HCT116 (cell line): ENCODE measurements around the gene SLC12A8.

Experiments
- ATF3 ChIP-seq: IDR thresholded peaks from 2 replicates; pipeline ENCODE4 v1.6.1; 2012
- CTCF ChIP-seq, 3 experiments: fragments of 200-600 bp in 1 of 3; sonication (generic) in 1 of 3; IDR thresholded peaks in 2 of 3; conservative IDR thresholded peaks in 1 of 3; 2 replicates each; pipeline ENCODE4 v1.5.1; 2012 to 2017; ENCODE audit warnings: low read depth in 2 of 3, low read length in 2 of 3, antibody characterized with exemption in 1 of 3, borderline replicate concordance in 1 of 3, control low read depth in 1 of 3, mild to moderate bottlenecking in 1 of 3, mixed read lengths in 1 of 3, mixed run types in 1 of 3, moderate library complexity in 1 of 3; ENCODE audit not compliant: insufficient read depth in 1 of 3
- EGR1 ChIP-seq: IDR thresholded peaks from 2 replicates; pipeline ENCODE4 v1.6.1; 2012; ENCODE audit warnings: low read depth
- POLR2AphosphoS5 ChIP-seq: IDR thresholded peaks from 2 replicates; pipeline ENCODE4 v1.6.1; 2011; ENCODE audit warnings: mild to moderate bottlenecking, low read depth, low read length, moderate library complexity
- ZBTB33 ChIP-seq: IDR thresholded peaks from 2 replicates; pipeline ENCODE4 v1.6.1; 2011; ENCODE audit warnings: mild to moderate bottlenecking, low read length, moderate library complexity; ENCODE audit not compliant: insufficient replicate concordance; ENCODE audit errors: extremely low read depth

GRCh38 chr3:125128861-125129501, 83.6 kb downstream of the SLC12A8 start:
- no peak for TF ChIP-seq CTCF (IDR thresholded peaks at IDR 0.05 in 2 of 3, conservative IDR thresholded peaks at IDR 0.05 in 1 of 3; ENCODE audit: borderline replicate concordance in 1 of 3, insufficient read depth in 1 of 3, low read depth in 2 of 3, low read length in 2 of 3)
- no peak for TF ChIP-seq EGR1
- no peak for TF ChIP-seq POLR2AphosphoS5
- TF ChIP-seq ZBTB33: no peak
- no peak for TF ChIP-seq ATF3
